ENCODE measurements around the gene STMN3.

- TF ChIP-seq CTCF (tag by site-specific recombination; IDR thresholded peaks at IDR 0.05) (no peak), ZNF561 (tag by site-specific recombination; IDR thresholded peaks at IDR 0.05; ENCODE audit: borderline replicate concordance) (no peak), AEBP2 (tag by site-specific recombination; IDR thresholded peaks at IDR 0.05; ENCODE audit: borderline replicate concordance) (no peak), ZNF843 (tag by site-specific recombination; IDR thresholded peaks at IDR 0.05) (no peak), ZFP3 (tag by site-specific recombination; IDR thresholded peaks at IDR 0.05; ENCODE audit: low read depth) (no peak)
These were observed 1.4 kb downstream of the STMN3 start for GRCh38 chr20:63651942-63652191.

All from HEK293 (cell line).